DOHH2 (cell line): ENCODE results near the gene HSD3B7.

ENCODE experiments used
- CTCF ChIP-seq: fragments of 200-600 bp; sonication (generic); IDR thresholded peaks from one replicate; pipeline ENCODE4 v1.5.1; 2014; ENCODE audit warnings: antibody characterized with exemption, mild to moderate bottlenecking, low read depth, low read length; ENCODE audit not compliant: poor library complexity, severe bottlenecking
- EZH2phosphoT487 ChIP-seq: fragments of 200-600 bp; sonication (generic); IDR thresholded peaks from 2 replicates; pipeline ENCODE4 v1.6.1; 2017; ENCODE audit warnings: borderline replicate concordance, mild to moderate bottlenecking, antibody characterized with exemption, low read length, moderate library complexity, mixed read lengths

- TF ChIP-seq CTCF (no peak), EZH2phosphoT487 (no peak)
These were observed 8.2 kb downstream of the HSD3B7 start for GRCh38 chr16:30992931-30993816.
